ENCODE results near the gene SPN. TPM values are rescaled to one million over a fixed set of nuclear protein-coding genes. Genes with fewer than 3 reads are reported as not detected.
"Not testable (repeated sequence)": the region's sequence is repeated elsewhere in the genome, so short reads cannot be mapped to it uniquely, and the experiment has no call there.

Gene SPN
- total RNA-seq, 4 donors from 2014 or later, result 2.2 to 6.3 (median 4.7) TPM

DNA sequence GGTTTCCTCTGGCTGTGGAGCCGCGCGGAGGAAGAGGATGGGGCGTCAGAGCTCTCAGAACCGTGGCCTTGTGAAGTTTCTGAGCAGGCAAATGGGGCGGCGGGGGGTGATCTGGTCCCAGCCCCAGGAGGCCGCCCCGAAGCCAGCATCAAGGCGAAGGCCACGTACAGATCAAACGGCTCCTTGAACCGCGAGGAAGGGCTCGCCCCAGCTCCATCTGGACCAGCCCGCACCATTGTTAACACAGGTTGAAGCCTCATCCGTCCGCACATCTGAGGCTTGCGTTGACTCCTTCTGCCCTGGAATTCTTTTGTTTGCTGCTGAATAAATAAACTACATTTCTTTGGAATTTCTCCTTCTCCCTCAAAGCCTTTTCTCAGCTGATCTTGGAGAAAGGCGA lies 31.4 kb upstream of the SPN start:
- 81% methylated on average over 16 of the region's 20 CpGs for WGBS
- not testable (repeated sequence) for H3K9me3 ChIP-seq; H3K36me3 ChIP-seq; H3K27me3 ChIP-seq; H3K27ac ChIP-seq; H3K4me1 ChIP-seq; H3K4me3 ChIP-seq; DNase-seq (ENCODE audit: low spot score in 2 of 2)

DNA sequence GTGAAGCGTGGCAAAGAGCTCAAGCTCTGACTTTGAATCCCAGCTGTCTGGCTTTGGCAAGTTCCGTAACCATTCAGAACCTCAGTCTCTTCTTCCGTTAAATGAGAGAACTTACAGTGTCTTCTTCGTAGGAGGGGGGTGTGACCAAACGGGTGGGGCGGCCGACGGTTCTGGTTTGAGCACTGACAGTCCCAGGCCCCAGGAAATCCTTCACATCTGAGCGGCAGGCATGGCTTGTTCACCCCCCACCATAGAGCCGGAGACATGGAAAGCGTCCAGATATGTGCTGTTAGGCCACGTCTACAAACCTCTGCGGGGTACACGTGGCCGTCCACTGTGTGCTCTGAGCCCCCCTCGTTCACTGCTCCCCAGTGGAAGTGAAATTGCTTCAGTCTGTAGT lies 27.1 kb upstream of the SPN start:
- H3K9me3 ChIP-seq; DNase-seq (ENCODE audit: low spot score in 2 of 2): not testable (repeated sequence)
- WGBS, result no CpG with 5 or more reads among the region's 16 CpGs

DNA sequence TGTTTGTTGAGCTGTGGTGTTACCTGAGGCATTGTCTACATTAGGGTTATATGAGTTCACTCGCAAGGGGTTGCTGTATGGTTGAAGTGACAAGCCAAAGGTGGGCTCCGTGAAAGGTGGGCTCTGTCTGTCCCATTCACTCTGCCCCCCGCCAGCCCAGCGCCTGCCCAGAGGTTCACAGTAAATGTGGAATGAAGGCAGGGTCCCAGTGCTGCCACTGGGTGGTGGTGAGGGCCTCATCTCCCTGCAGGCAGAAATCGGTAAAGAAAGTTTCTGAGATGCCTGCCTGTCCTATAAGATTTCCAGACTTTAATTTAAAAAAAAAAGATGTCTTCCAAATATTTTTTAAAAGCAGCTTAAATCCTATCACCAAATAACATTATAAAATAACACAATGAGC lies 26.7 kb upstream of the SPN start:
- not testable (repeated sequence) for DNase-seq (ENCODE audit: low spot score in 2 of 2); H3K27ac ChIP-seq; H3K4me3 ChIP-seq; H3K36me3 ChIP-seq; H3K4me1 ChIP-seq; H3K9me3 ChIP-seq; H3K27me3 ChIP-seq
- 62% methylated on average over 2 of the region's 5 CpGs for WGBS

More for the DNA sequence above, 27.1 kb upstream of the SPN start:
- not testable (repeated sequence) for H3K27me3 ChIP-seq, H3K4me3 ChIP-seq, H3K36me3 ChIP-seq, H3K4me1 ChIP-seq, H3K27ac ChIP-seq

DNA sequence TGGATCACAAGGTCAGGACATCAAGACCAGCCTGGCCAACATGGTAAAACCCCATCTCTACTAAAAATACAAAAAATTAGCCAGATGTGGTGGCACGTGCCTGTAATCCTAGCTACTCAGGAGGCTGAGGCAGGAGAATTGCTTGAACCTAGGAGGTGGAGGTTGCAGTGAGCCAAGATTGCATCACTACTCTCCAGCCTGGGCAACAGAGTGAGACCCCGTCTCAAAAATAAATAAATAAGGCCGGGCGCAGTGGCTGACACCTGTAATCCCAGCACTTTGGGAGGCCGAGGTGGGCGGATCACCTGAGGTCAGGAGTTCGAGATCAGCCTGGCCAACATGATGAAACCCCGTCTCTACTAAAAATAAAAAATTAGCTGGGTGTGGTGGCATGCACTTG lies 24.3 kb upstream of the SPN start:
- H3K4me3 ChIP-seq; H3K36me3 ChIP-seq; H3K27me3 ChIP-seq; H3K4me1 ChIP-seq; H3K27ac ChIP-seq; DNase-seq (ENCODE audit: low spot score in 2 of 2); H3K9me3 ChIP-seq: not testable (repeated sequence)
- 97% methylated on average over 8 of the region's 8 CpGs for WGBS

DNA sequence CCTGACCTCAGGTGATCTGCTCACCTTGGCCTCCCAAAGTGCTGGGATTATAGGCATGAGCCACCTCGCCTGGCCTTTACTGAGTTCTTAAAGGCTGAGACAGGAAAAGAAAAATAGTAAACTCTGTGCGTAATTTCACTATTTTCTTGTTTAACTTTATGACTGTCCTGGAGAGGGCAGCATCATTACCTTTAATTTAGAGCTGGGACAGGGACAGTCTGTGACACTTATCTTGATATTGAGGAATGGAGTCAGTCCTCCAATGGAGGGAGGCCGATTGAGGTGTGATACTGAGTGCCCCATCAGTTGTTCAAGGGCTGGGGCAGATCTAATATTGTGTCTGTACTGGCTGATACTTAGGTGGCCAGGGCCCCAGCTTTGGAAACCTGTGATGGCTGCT lies 21.5 kb upstream of the SPN start:
- TF ChIP-seq POLR2AphosphoS5 (IDR thresholded peaks at IDR 0.05), result no peak
- whole genome bisulfite sequencing, result 69% methylated on average over 3 of the region's 3 CpGs
- no peaks in the 10 kb centered on the region for H3K4me1 ChIP-seq
- H3K4me3 ChIP-seq, result no peak overlapping the region
- no peaks in the 10 kb centered on the region for H3K27me3 ChIP-seq
- H3K36me3 ChIP-seq, result no peaks in the 10 kb centered on the region
- no peak for DNase-seq (ENCODE audit: low spot score in 2 of 2)
- H3K27ac ChIP-seq, result no peak overlapping the region
- H3K9me3 ChIP-seq, result no peaks in the 10 kb centered on the region

DNA sequence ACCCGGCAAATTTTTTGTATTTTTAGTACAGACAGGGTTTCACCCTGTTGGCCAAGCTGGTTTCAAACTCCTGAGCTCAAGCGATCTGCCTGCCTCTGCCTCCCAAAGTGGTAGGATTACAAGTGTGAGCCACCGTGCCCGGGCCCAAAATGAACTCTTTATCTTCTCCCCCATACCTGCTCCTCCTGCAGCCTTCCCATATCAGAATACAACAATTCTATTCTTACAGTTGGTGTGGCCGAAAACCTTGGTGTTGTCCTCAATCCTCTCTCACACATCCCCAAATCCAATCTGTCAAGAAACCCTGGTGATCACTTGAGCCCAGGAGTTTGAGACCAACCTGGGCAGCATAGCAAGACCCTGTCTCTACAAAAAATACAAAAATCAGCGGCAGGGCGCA lies 19.5 kb upstream of the SPN start:
- no peaks in the 10 kb centered on the region for H3K4me1 ChIP-seq
- TF ChIP-seq EP300 (IDR thresholded peaks at IDR 0.05) (no peak), POLR2AphosphoS5 (IDR thresholded peaks at IDR 0.05) (no peak), POLR2A (IDR thresholded peaks at IDR 0.05) (no peak)
- TF ChIP-seq, protein P1, sequence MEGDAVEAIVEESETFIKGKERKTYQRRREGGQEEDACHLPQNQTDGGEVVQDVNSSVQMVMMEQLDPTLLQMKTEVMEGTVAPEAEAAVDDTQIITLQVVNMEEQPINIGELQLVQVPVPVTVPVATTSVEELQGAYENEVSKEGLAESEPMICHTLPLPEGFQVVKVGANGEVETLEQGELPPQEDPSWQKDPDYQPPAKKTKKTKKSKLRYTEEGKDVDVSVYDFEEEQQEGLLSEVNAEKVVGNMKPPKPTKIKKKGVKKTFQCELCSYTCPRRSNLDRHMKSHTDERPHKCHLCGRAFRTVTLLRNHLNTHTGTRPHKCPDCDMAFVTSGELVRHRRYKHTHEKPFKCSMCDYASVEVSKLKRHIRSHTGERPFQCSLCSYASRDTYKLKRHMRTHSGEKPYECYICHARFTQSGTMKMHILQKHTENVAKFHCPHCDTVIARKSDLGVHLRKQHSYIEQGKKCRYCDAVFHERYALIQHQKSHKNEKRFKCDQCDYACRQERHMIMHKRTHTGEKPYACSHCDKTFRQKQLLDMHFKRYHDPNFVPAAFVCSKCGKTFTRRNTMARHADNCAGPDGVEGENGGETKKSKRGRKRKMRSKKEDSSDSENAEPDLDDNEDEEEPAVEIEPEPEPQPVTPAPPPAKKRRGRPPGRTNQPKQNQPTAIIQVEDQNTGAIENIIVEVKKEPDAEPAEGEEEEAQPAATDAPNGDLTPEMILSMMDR (IDR thresholded peaks at IDR 0.05), result no peak
- no peak overlapping the region for H3K27ac ChIP-seq
- no peak for DNase-seq (ENCODE audit: low spot score in 2 of 2)
- 97% methylated on average over 7 of the region's 7 CpGs for WGBS
- H3K36me3 ChIP-seq, result no peaks in the 10 kb centered on the region
- H3K4me3 ChIP-seq, result no peak overlapping the region
- no peaks in the 10 kb centered on the region for H3K9me3 ChIP-seq
- no peaks in the 10 kb centered on the region for H3K27me3 ChIP-seq

DNA sequence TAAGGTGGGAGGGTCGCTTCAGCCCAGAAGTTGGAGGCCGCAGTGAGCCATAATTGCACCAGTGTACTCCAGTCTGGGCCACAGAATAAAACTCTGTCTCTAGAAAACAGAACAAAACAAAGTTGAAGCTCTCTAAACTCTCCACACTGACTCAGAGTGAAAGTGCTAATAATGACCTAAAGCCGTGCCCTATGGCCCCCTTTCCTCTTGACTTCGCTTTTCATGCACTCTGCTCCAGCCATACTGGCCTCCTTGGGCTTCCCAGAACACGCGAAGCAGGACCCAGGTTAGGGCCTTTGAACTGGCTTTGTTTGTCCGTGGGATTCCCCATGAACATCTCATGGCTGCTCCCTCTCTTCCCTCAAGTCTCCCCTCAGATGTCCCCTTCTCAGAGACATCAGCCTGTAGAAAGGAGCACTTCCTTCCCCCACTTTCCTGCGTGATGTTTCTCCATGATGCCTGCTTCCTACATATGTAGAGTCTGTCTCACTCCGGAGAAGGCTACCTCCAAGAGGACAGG lies 18.6 kb upstream of the SPN start:
- Histone ChIP-seq H3K27ac (no peak overlapping the region), H3K9me3 (no peaks in the 10 kb centered on the region), H3K27me3 (no peaks in the 10 kb centered on the region), H3K36me3 (no peaks in the 10 kb centered on the region), H3K4me3 (no peak overlapping the region), H3K4me1 (no peaks in the 10 kb centered on the region)
- TF ChIP-seq EP300 (IDR thresholded peaks at IDR 0.05), result no peak
- WGBS, result 88% methylated on average over 9 of the region's 9 CpGs
- no peak for DNase-seq (ENCODE audit: low spot score in 2 of 2)

DNA sequence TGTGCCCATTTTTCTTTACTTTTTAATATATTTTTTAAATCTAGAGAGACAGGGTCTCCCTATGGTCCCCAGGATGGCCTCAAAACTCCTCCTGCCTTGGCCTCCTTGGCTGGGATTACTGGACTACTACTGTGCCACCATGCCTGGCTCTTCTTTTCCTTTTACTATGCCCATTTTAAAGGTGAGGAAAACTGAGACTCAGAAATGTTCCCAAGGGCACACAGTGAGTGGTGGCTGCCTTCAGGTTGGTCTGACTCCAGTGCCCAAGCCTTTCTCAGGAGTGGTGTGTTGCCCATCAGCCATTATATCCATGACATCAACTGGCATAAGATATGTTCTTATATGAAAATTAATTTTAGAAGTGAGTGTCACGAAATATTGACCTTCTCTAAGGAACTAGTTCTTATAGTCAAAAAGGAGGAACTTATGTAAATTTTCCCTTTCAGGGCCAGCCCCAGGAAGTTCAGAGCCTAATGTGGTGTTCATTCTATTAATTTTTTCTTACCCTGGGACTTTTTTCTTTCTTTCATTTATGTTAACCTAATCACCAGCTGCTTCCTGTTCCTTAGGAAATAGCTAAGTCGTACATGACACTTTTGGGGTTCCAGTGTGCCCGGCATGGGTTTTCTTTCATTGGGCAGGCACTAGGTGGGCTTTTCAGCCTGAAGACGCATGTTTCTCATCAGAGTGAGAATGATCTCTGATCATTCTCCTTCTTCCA lies 17.9 kb upstream of the SPN start:
- 78% methylated on average over 4 of the region's 4 CpGs for WGBS
- Histone ChIP-seq H3K4me3 (no peak overlapping the region), H3K27ac (no peak overlapping the region), H3K4me1 (no peaks in the 10 kb centered on the region), H3K36me3 (no peaks in the 10 kb centered on the region), H3K9me3 (no peaks in the 10 kb centered on the region), H3K27me3 (no peaks in the 10 kb centered on the region)
- no peak for TF ChIP-seq EP300 (IDR thresholded peaks at IDR 0.05)
- TF ChIP-seq, protein P1 (IDR thresholded peaks at IDR 0.05), result no peak
- no peak for TF ChIP-seq POLR2A (IDR thresholded peaks at IDR 0.05)
- no peak for TF ChIP-seq POLR2AphosphoS5 (IDR thresholded peaks at IDR 0.05)
- DNase-seq (ENCODE audit: low spot score in 2 of 2), result no peak

Data from suprapubic skin (tissue), 4 donors.